Retinal pigment epithelial cell (primary cell): ENCODE data around the gene CDK15.
"Not testable (repeated sequence)": the region's sequence is repeated elsewhere in the genome, so short reads cannot be mapped to it uniquely, and the experiment has no call there.

Source experiments
- DNase-seq: peaks from one replicate; pipeline ENCODE4 v3.0.0-alpha.2; 2010; ENCODE audit warnings: low read depth
- H3K4me3 ChIP-seq: 2 replicates; pipeline ENCODE4 v1.5.1; 2011; ENCODE audit warnings: mild to moderate bottlenecking, low read length, control low read depth, moderate library complexity
- TF ChIP-seq, protein P1 (sequence below): conservative IDR thresholded peaks from 2 replicates; pipeline ENCODE4 v1.5.1; 2011; ENCODE audit warnings: low read depth, low read length, control low read depth, inconsistent platforms

Gene CDK15

DNA sequence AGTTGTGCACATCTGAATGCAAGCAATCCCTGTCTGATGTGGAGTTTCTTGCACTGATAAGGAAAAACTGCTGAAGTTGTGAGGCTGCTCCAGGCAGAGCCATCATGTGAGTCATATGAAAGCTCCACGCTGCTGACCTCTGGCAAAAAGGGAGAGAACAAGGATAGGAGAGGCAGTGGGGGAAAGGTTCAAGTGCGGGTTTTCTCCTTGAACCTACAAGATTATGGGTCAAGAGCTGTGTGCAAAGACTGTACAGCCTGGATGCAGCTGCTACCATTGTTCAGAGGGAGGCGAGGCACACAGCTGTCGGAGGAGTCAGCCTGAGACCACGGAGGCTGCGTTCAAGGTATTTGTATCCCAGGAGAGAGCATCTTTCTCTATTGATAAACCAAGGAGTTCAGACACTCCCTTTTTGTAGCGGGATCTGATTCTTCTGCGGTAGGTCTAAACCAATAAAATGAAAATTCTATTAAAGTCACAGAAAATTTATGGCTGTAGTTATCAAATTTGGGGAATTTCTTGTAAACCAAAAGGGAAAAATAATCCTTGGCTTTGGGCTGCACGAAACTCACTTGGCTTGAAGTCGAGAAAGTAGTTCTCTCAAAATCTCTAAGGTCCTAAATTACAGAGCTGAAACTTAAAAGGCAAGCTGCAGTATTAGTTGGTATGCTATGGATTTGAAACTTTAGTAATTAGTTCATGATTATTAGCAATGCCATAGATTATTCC lies at the start of gene CDK15:
CDK15 (plus strand) TSS at position 96 of the 729 bp plus-strand sequence; CDS start at position 224, 128 bp downstream.
- TF ChIP-seq, protein P1, sequence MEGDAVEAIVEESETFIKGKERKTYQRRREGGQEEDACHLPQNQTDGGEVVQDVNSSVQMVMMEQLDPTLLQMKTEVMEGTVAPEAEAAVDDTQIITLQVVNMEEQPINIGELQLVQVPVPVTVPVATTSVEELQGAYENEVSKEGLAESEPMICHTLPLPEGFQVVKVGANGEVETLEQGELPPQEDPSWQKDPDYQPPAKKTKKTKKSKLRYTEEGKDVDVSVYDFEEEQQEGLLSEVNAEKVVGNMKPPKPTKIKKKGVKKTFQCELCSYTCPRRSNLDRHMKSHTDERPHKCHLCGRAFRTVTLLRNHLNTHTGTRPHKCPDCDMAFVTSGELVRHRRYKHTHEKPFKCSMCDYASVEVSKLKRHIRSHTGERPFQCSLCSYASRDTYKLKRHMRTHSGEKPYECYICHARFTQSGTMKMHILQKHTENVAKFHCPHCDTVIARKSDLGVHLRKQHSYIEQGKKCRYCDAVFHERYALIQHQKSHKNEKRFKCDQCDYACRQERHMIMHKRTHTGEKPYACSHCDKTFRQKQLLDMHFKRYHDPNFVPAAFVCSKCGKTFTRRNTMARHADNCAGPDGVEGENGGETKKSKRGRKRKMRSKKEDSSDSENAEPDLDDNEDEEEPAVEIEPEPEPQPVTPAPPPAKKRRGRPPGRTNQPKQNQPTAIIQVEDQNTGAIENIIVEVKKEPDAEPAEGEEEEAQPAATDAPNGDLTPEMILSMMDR: no peak
- no peak for DNase-seq
- no peak within 1 kb of the TSS for H3K4me3 ChIP-seq

DNA sequence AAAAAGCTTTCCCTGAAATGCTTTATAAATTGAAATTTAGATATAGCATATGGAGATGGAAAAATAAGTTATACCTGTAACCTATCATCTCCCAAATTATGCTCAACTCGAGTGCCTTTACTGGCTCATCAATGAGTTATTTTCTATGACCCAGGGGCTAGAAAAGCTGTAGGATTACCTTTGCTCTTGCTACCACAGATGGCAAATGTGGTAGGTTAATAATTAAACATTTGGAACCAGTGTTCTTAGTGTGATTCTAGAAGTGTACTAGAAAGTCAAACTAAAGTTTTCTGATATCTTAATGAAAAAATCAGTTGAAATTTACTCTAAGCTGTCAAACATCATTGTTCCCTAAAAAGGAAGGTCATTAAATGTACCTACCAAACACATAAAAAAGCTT lies 48.1 kb upstream of the CDK15 start:
- DNase-seq: no peak
- H3K4me3 ChIP-seq: no peak overlapping the region
- TF ChIP-seq, protein P1: no peak

DNA sequence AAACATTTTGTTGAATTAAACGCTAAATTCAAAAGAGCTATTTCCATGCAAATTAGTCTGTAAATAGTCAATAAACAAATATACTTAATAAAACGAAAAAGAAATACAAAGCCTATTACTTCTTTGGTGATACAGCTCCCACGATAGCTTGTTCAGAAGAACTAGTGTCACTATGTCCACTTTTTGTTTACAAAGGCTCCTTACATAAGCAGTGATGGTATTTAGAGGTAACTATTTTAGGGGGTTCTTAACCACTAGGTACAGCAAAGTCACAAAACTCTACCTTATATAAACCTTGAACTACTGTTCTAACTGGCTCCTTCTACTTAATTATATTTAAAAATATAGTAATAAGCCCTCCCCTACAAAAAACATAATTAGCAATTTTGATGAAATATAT lies 47.5 kb upstream of the CDK15 start:
- DNase-seq: no peak
- H3K4me3 ChIP-seq: no peak overlapping the region
- TF ChIP-seq, protein P1: no peak

DNA sequence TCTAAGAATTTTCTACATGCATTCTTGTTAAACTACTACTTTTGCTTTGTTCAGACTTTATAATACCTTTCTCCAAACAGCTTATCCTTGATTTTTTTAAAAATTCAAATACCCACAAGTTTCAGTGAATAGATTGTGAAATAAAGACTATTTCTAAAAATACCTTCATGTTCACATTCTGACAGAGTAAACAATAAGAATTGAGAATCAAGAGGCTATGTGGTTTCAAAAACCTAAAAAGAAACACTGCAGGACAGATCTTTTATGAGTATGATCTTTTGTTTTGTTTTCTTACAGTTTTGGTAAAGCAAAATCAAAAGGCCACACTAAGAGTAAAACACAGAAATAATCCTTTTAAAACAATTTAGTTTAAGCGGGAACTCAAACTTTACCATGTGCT lies 46.8 kb upstream of the CDK15 start:
- TF ChIP-seq, protein P1: no peak
- DNase-seq: no peak
- no peak overlapping the region for H3K4me3 ChIP-seq

DNA sequence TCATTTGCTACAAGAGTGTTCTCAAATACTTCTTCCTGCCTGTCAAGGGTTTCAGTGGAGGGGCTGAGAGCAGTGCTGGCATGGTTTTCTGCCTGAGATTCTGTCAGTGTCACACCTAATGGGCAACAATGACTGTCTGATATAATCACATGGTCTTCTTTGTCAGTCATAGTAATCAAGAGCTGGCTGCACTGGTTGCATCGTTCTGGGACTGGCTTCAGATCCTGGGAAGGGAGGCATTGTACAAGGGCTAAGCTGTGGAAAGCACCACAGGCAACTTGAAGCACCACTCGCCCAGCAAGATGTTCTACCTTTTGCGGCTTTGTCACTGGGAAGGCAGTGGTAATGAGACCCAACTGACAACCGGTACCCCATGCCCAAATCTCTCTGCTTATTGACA lies 45.2 kb upstream of the CDK15 start:
- TF ChIP-seq, protein P1: no peak
- H3K4me3 ChIP-seq: no peak overlapping the region
- no peak for DNase-seq

DNA sequence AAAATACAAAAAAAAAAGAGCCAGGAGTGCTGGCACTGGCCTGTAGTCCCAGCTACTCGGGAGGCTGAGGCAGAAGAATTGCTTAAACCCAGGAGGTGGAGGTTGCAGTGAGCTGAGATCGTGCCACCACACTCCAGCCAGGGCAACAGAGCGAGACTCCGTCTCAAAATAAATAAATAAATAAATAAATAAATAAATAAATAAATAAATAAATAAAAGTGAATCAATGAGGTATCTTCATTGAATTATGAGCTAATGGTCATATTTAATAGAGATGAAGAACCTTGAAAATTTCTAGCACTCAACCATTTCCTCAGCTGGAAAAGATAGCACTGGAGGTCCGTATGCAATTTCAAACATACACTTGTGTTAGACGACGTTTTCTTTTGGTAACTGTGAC lies 41.9 kb upstream of the CDK15 start:
- DNase-seq, H3K4me3 ChIP-seq: not testable (repeated sequence)

DNA sequence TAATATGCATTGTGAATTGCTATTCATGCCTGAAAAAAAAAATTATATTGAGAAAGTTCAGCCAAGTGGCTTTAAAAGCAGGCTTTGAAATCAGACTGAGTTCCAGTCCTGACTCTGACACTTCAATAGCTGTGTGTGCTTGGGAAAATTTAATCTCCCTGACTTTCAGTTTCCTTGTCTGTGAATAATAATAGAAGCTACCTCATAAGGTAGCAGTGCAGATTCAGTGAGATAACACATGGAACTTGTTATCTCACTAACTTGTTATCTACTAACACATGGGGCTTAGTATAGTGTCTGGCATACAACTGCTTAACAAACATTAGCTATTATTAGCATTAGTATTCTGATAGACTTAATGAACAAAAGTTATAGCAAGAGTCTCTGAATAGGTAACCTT lies 40.5 kb upstream of the CDK15 start:
- TF ChIP-seq, protein P1: no peak
- no peak for DNase-seq
- H3K4me3 ChIP-seq: no peak overlapping the region
